ENCODE results near the gene DGKI.

DGKI gene

DNA sequence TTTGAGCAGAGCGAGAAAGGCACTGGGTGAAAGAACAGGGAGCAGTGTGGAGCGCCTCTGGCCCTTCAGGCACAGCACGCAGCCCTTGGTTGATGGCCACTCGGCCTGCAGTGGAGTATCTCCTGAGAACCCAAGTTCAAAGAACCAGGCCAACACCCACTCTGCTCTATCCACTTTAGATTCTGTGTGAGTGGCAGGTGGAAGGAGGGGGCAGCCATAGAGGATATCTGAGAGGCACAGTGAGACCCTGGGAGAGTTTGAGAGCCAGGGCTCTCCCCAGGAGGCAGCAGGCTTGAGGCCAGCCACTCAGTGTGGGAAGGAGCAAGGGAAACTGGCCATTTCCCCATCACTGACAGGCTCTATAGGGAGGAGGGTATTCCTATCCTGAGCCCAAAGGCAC, 450.7 kb downstream of the DGKI start:
- peak; percentile 35 for DNase-seq

DNA sequence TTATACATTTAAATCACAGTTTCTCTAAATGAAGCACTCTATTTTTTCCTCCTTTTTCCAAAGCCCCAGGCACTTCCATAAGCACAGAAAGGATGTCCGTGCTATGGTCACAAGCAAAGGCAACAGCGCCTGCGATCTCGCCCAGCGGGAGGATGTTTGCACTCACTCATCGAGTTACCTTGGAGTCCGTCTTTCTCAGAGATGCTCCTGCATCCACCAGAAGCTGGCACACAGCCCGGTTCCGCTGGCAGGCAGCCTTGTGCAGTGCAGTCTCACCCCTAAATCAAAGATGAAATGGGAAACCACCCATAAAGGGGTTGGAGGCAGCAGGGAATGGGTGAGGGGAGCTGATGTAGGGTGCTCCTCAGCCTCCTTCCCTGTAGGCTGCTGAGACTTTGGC, 451.4 kb downstream of the DGKI start:
- peak; percentile 81 for DNase-seq

DNA sequence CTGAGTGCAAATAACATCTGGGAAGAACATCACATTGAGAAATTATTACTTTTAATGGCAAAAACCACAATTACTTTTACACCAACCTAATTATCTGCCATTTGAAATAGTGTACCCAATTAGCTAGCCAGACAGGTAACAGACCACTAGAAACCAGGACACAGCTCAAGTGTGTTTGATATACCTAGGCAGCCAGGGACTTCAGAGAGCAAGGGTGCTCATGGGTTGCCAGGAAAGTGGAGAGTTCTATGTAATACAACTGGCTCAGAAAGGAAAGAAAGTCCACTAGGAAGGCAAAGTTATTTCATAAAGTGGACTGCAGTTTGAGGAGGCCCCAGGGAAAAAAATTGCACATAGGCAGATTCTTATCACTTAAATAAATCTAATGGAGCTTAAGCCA, 453.2 kb downstream of the DGKI start:
- no peak for DNase-seq

DNA sequence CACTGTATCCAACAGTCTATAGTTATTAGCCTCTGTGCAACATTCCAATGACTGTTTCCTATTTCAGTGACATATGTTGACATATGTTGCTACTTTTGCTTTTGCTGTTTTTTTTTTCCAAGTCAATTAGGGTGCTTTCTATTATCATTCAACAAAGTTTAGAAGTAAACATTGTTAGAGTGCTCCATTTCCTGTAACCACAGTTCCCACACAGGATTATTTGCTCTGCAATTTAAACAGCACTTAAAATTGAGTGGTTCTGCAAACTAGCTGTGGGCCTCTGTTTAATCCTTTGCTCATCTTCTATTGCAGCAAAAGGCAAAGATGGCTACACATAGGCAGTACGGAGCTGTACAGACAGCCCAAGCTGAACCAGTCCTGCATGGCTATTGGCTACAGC, 456.7 kb downstream of the DGKI start:
- DNase-seq, result peak; percentile 90

DNA sequence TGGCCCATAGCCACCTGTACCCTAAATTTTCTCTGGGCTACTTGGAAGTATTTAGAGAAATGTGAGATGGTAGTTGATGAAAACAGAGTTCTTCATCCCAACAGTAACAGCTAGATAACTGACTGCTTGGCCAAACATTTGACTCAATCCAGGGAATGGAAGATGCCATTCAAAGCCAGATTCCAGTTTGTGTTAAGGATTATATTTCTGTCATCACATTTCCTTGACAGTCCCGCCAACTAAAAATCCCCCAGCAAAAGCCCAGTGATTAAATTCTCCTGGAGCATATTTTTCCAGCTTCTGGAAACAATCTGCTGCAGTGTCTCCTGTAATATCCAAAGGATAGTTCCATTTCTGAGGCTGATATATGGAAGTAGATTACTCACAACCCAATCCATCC, 457.9 kb downstream of the DGKI start:
- no peak for DNase-seq

DNA sequence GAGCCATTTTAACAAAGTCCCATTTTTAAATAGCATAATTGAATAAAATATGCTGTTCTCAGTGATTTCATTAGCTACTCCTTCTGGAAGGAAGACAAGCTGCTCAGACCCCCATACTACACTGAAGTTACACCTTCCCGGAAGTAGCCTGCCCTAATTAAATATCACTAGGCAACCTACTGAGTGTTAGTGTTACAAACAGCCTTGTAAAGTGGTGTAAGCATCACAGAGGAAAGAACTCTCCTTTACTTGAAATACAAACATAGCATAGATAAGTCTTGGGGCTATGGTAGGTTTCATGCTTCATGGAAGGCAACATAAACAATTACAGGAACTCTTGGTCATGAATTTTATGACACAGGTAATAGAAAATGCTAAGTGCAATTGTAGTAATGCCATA, 459.8 kb downstream of the DGKI start:
- DNase-seq, result peak; percentile 29

DNA sequence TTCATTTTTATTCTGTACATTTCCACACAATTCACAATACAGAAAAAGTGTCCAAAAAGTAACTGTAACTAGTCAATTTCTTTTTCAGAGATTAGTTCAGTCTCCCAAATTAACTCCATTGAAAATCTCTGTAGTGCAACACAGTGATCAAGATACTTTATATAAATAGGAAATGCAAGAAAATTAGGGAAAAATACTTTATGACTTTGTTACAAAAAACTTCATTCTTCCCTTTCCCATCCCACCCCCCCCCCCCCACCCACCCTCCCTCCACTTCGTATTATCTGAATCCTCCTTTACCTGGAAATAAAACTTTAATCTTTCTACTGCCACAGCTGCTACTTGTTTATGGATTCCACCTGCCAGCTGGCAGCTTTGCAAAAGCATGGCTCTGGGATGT, 465.7 kb downstream of the DGKI start:
- no peak for DNase-seq

DNA sequence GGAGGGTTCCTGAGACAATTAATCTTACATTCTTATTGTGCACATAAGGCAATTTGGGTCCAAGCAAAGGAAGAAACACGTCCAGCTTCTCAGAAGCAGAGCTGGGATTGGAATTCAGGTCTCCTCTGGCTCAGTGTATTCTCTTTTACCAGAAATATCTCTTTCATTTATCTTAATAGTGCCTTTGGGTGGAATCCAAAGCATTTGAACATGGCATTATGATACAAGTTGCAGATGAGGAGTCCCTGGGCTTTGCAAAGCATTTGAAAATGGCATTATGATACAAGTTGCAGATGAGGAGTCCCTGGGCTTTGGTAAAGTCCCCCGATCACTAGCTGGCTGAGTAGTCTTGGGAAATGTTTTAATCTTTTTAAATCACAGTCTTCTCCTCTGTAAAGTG, 473.3 kb downstream of the DGKI start:
- no peak for DNase-seq

DNA sequence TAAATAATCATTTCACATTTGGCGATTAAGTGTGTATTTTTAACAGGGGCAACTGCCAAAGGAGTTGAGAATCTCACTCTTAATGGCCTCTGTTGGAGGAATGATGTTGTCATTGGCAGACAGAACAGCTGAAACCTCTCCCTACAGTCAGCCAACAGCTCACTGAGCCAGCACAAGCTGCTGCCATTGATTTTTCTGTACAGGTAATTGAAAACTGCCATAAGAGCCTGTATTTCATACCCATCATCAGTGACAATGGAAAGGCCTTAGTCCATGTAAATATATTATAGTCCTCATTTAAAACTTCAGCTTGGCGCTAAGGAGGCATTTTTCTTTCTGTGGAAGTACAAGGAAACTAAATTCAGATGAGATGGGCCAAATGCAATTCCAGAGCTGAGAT, 475.2 kb downstream of the DGKI start:
- no peak for DNase-seq

DNA sequence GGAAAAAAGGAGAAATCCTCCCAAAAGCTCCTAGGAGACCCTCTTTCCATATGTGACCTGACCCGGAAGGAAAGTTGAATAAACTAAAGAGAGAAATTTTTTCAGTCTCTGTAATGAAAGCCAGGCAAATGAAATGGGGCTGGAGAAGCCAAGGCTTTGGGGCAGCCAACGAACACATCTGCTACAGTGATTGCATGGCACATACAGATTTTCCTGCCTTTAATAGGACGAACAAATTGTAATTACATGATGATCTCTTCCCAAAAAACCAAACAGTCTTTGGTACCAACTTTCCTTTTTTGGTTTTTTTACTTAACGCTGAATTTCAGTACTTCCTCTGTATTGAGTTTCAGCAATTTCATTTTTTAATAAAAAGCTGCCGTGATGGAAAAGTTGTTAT, 479.8 kb downstream of the DGKI start:
- DNase-seq, result no peak

DNA sequence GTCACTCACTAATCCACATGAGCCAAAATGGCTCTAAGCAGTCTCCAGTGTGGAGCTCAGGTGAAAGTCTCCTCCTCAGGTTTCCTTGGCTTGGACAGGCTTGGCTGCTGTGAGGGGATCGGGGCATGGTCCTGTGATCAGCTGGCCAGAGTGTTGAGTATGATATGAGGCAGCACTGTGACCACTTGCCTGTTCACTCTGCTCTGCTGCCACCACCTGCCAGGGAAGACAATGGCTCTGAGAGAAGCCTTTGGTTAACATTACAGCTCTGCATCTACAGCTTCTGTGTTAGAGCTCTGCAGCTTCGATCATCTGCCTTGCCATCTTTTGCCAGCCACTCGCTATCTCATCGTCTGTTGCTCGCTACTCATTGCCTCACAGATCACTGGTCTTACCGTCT, 483.1 kb downstream of the DGKI start:
- DNase-seq, result no peak

DNA sequence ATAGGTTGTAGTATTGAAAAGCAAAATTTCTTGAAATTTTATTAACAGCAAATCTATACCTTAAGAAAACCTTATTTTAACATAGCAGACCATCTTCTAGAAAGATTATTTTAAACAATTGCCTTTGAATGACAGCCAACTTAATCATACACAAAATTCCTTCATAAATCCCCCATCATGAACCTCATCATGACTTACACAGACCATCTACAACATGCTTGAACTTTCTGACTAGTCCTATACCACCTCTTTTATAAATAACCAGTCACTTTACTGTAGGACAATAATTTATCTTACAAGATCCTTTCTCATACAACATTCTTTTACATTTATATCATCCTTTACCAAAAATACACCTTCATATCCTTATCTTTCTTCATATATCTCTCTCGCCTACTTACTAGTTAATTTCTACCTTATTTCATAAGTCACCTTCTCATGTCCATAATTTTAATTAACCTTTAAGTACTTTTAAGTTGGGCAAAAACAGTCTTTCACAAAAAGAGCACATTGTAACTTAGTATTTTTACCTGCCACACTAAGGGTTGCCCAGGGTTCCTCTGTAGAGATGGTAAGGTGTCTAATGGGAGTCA, 486.6 kb downstream of the DGKI start:
- no peak for DNase-seq

DNA sequence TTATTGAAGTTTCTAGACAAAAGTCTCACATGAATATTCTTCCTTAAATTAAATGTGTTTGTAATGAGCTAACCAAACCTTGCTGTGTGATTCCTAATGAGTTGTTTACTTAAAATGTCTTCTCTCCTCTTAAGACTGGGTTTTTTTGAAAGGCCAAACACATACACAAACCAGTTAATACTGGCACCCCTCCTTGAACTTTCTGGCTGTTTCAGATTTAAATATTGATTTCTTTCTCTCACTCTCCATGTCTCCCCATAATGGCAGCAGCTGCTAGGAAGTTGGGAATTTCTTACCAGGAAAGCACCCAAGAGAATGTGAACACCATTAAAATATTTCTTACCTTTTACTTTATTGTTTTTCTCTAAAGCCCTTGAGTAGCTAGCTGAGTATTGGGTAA, 491.8 kb downstream of the DGKI start:
- peak; percentile 73 for DNase-seq

DNA sequence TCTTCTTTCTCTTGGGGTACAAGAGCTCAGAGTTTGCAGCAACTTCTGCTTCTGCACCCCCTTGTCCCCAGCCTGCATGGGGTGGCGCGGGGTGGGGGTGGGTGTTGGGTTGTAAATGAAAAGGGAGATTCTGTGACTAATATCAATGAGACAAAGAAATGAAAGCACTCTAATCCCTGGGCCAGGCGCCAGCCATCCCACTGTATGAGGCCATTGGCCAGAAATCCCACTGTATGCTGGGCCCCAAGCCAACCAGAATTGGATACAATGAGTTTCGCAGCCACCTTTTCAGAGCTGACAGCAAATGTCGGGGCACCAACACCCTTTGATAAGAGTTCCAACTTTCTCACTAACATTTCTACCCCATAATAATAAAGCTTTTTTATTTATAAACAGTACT, 492.4 kb downstream of the DGKI start:
- peak; percentile 80 for DNase-seq

DNA sequence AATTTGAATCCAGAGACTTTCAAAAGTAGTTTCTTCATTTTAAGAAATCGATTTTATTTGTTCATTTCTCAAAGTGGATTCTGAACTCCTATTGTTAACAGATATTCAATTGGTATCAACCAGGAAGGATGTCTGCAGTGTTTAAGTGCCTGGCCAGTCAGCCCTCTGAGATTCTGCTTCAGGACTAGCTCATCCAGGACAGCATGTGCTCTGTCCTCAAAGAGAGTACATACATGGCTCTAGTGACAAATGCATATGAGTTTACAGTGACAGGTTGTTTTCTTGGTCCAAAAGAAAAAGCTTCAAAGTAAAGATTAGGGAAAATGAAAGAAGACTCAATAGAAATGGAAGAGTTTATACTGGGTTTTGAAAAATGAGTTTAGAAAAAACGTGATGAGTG, 494.8 kb downstream of the DGKI start:
- no peak for DNase-seq

DNA sequence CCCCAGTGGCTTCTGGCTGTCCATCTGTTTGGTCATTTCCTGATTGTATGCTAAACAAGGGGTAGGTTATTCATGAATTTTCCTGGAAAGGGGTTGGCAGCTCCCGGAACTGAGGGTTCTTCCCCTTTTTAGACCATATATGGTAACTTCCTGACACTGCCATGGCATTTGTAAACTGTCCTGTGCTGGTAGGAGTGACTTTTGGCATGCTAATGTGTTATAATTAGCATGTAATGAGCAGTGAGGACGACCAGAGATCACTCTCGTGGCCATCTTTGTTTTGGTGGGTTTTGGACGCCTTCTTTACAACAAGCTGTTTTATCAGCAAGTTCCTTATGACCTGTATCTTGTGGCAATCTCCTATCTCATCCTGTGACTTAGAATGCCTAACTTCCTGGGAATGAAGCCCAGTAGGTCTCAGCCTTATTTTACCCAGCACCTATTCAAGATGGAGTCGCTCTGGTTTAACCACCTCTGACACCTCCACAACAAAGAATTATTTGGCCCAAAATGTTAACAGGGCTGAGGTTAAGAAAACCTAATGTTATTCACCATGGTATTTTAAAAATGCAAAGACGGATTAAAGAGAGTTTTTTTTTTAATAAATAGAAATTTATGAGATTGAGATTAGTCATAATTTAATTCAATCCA, 500.9 kb downstream of the DGKI start:
- no peak for DNase-seq

DNA sequence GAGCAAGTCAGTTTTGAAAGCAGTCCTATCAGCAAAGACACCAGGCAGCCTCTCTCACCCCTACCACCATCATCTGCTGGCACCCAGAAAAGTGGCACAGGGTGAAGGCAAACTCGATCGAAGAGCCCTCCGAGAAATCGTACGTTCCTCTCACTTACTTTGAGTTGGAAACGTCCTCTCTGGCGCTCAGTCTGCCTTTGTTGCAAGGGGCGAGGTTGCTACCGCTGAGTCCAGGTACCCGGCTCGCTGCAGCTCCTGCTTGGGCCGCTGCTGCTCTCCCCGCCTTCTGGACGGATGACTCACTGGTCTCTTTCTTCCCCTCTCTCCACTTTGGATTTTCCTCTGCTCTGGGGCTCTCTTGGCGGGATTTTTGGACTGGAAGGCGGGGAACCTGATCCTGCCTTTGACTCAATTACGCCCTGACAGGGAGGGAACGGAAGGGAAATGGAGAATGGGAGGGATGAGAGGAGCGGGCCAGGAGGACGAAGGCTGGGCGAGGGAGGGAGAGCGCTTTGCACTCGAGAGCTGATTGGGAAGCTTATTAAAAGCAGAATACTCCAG, 503.4 kb downstream of the DGKI start, which contains the start of gene PTN:
TSS of gene PTN (minus strand) at position 453 of the 561 bp plus-strand sequence. CDS start 88,760 bp downstream, outside the sequence.
- peak; percentile 86 for DNase-seq

DNA sequence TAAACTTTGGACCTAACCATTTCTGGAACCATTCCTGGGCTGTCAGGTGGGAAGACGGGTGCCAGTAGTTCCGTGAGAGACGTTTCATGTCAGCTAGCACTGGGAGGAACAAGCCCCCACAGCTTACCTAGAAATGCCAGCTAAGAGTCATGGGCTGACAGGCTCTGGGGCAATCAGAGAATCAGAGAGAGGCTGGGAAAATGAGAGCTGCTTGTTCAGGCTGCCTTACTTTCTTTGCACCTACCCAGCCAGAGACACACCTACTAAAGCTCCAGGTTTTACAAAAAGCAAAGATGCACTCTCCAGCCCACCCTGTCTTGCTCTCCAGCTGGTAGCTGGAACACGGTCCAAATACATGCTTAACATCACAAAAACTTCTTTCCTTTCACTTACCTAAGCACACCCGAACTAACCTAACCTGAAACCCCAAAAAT, 503.9 kb downstream of the DGKI start:
- no peak for DNase-seq

DNA sequence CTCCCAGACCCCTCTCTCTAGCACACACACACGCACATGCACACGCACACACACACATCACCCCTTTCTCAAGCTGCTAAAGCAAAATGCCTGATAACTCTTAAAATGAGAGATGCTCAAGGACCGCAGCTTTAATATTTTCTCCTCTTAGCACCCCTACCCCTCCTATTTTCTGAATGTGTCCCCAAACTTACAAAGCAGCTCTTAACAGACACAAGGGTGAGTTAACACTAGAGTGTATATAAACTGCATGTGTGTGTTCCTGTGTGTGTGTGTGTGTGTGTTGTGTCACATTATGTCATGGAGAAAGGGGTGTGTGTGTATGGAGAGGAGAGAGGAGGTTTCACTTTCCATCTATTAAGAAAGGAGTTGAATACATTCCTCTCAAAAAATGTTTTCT, 504.5 kb downstream of the DGKI start:
- DNase-seq, result no peak

DNA sequence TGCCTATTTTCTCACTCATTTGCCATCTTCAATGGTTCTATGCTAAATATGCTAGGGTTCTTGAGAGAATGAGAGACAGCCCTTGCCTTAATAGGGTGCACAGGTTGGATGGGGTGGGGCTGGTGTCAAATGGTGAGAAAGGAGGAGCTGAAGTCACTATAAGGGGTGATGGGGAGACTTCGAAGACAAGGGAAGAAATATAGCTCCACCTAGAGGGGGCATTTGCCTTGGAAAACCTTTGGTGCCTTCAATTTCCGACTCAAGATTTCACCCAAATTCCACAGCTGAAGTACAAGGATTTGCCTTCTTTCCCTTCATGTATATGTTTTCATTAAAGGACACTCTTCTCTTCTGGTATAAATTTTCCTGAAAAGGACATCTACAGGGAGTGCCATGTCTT, 508.9 kb downstream of the DGKI start:
- no peak for DNase-seq

DNA sequence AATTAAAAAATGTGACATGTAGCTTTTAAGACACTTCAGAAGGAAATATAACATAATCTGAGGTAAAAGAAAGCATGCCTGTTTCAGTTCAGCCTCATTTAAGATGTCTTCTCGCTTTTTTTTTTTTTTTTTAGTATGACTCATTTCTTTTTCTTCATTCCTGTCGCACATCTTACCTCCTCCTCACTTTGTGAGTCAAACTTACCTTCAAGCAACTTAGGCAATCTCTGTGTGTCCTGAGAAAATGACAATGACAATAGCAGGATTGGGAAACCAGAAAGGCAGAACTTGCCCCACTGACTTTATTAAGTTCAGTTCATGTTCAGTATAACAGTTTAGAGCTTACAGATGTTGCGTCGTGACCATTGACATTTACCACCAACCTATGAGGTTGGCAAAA, 511.0 kb downstream of the DGKI start:
- no peak for DNase-seq

DNA sequence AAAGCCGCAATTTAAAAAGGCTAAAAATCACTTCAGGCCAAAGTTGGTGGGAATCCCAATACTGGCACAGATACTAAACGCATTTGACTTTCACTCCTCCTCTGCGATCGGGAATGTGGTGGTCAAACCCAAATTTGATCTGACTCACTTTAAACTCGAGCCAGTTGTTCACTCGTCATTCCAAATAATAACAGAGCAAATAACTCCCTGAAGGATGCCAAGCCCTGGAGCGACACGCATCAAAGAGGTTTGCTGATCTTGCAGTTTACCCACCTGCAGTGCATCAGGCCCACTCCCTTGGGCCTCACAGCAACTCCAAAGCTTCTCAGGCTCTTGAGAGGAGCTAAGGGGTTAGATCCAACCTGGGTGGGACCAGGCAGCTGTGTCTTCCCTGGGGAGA, 515.4 kb downstream of the DGKI start:
- DNase-seq, result peak; percentile 77
